ENCODE measurements around the gene PLXNA1. TPM values are rescaled to one million over a fixed set of nuclear protein-coding genes. Genes with fewer than 3 reads are reported as not detected.

PLXNA1 gene
- total RNA-seq, 4 donors from 2014 or later: 20.8 to 56.7 (median 27.7) TPM

DNA sequence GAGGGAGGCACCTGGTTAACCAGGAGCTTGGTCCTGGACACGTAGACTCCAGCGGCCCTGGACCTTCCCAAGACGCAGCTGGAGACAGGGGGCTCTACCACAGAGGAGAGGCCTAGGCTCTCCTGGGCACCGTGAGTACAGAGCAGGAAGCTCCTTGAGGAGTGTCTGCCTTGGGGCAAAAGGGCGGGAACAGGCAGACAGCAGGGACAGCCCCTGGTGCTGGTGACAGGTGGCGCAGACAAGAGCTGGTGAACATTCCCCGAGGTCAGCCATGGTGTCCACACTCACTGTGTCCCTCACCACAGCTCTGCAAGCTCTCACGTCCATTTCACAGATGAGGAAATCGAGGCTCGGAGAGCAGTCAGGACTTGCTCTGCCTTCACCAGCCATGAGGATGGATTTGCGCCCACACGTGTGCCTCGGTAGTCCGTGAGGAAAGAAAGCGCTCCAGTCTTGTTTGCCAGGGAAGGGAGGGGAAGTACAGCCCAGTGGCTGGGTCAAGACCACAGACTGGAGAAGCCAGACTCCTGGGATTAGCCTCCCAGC, 2.6 kb upstream of the PLXNA1 start:
- 75% methylated on average over 15 of the region's 15 CpGs; no CpG with 5 or more reads in 1 of the 2 donors for WGBS, 2 donors (ENCODE audit: low coverage in 1 of 2)
- no peak for DNase-seq
- Histone ChIP-seq H3K27ac (no peak overlapping the region), H3K36me3 (no peaks in the 10 kb centered on the region), H3K4me1 (peaks cover 10 to 17% (median 12%) of the 10 kb centered on the region in 4 donors), H3K27me3 (peaks cover 6% of the 10 kb centered on the region), H3K9me3 (peaks cover 0 to 1% of the 10 kb centered on the region in 2 donors), H3K4me3 (no peak overlapping the region)
- TF ChIP-seq EP300 (IDR thresholded peaks at IDR 0.05; ENCODE audit: low read depth) (no peak), POLR2A (IDR thresholded peaks at IDR 0.05) (no peak), POLR2AphosphoS5 (IDR thresholded peaks at IDR 0.05) (no peak)
- TF ChIP-seq, protein P1, sequence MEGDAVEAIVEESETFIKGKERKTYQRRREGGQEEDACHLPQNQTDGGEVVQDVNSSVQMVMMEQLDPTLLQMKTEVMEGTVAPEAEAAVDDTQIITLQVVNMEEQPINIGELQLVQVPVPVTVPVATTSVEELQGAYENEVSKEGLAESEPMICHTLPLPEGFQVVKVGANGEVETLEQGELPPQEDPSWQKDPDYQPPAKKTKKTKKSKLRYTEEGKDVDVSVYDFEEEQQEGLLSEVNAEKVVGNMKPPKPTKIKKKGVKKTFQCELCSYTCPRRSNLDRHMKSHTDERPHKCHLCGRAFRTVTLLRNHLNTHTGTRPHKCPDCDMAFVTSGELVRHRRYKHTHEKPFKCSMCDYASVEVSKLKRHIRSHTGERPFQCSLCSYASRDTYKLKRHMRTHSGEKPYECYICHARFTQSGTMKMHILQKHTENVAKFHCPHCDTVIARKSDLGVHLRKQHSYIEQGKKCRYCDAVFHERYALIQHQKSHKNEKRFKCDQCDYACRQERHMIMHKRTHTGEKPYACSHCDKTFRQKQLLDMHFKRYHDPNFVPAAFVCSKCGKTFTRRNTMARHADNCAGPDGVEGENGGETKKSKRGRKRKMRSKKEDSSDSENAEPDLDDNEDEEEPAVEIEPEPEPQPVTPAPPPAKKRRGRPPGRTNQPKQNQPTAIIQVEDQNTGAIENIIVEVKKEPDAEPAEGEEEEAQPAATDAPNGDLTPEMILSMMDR (IDR thresholded peaks at IDR 0.05): no peak
- in situ Hi-C loops (cut with MboI; ENCODE audit: low pct_ligation_motif_present in 1 of 4, low pct_unique_long_range_greater_than_20kb in 1 of 4, low sequenced_read_pairs in 3 of 4): loop anchor here in 1 of 4 donors (10.0 kb wide), 1 partner anchor 226 kb away; no protein-coding TSS in a partner anchor
- intact Hi-C loops (cut with DNase I; ENCODE audit: low total_unique reads): loop anchor here (10.0 kb wide), 1 partner anchor 226 kb away; no protein-coding TSS in a partner anchor

DNA sequence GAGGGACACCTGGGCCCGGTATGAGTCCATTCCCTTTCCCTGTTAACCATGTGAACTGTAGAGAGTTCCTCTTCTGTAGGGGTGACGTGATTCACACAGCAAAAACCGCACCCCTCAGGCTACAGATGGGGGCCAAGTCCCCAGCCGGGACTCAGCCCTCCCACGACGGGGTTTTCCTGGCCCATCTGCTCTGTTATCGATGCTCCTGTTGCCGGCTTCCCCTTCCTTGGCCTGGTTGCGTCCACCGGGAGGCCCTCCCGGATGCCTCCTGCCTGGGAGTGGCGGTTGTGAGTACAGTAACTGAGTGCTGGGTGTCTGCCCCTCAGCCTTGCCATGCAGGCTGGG, 817 bp upstream of the PLXNA1 start:
- H3K4me3 ChIP-seq: peak overlapping the region; percentile 1 to 53 (median 40)
- peak; percentile 39 for DNase-seq
- peaks cover 10 to 17% (median 12%) of the 10 kb centered on the region in 4 donors for H3K4me1 ChIP-seq
- intact Hi-C loops (cut with DNase I; ENCODE audit: low total_unique reads): loop anchor here (10.0 kb wide), 1 partner anchor 227 kb away; no protein-coding TSS in a partner anchor
- WGBS, 2 donors (ENCODE audit: low coverage in 1 of 2): 0% methylated on average over 1 to 12 of the region's 12 CpGs
- no peak for TF ChIP-seq POLR2A (IDR thresholded peaks at IDR 0.05)
- TF ChIP-seq, protein P1 (IDR thresholded peaks at IDR 0.05): no peak
- no peak for TF ChIP-seq EP300 (IDR thresholded peaks at IDR 0.05; ENCODE audit: low read depth)
- TF ChIP-seq POLR2AphosphoS5 (IDR thresholded peaks at IDR 0.05): no peak
- H3K27me3 ChIP-seq: peaks cover 6% of the 10 kb centered on the region
- in situ Hi-C loops (cut with MboI; ENCODE audit: low pct_ligation_motif_present in 1 of 4, low pct_unique_long_range_greater_than_20kb in 1 of 4, low sequenced_read_pairs in 3 of 4): loop anchor here in 1 of 4 donors (10.0 kb wide), 1 partner anchor 227 kb away; no protein-coding TSS in a partner anchor
- no peaks in the 10 kb centered on the region for H3K36me3 ChIP-seq
- peak overlapping the region; percentile 84 to 93 (median 88) for H3K27ac ChIP-seq
- H3K9me3 ChIP-seq: no peaks in the 10 kb centered on the region

DNA sequence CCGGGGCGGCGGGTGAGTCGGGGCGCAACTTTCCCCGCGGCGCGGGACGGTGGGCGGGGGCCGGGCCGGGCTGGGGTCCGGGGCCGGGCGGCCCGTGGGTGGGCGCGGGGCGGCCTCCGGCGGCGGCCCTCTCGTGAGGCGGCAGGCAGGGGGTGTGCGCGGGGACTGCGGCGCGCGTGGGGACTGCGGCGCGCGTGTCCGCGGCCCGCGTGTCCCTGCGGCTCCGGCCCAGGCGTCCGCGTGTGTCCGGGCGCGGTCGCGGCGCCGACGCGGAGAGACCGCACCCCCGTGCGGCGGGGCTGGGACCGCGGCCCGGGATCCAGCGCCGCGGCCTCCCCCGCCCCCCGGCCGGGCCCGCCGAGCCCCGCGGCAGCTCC, 349 bp downstream of the PLXNA1 start:
- in situ Hi-C loops (cut with MboI; ENCODE audit: low pct_ligation_motif_present in 1 of 4, low pct_unique_long_range_greater_than_20kb in 1 of 4, low sequenced_read_pairs in 3 of 4): loop anchor here in 1 of 4 donors (10.0 kb wide), 1 partner anchor 228 kb away; no protein-coding TSS in a partner anchor
- Histone ChIP-seq H3K36me3 (no peaks in the 10 kb centered on the region), H3K4me3 (peak overlapping the region; percentile 62 to 94 (median 74)), H3K27ac (peak overlapping the region in 2 of 4 donors; percentile 65), H3K27me3 (peaks cover 6% of the 10 kb centered on the region), H3K4me1 (peaks cover 10 to 17% (median 12%) of the 10 kb centered on the region in 4 donors), H3K9me3 (no peaks in the 10 kb centered on the region)
- DNase-seq: no peak
- TF ChIP-seq, protein P1 (IDR thresholded peaks at IDR 0.05): no peak
- TF ChIP-seq POLR2A (IDR thresholded peaks at IDR 0.05) (no peak), POLR2AphosphoS5 (IDR thresholded peaks at IDR 0.05) (no peak), EP300 (IDR thresholded peaks at IDR 0.05; ENCODE audit: low read depth) (no peak)
- no CpG with 5 or more reads among the region's 70 CpGs for WGBS, 2 donors (ENCODE audit: low coverage in 1 of 2)
- intact Hi-C loops (cut with DNase I; ENCODE audit: low total_unique reads): loop anchor here (10.0 kb wide), 1 partner anchor 228 kb away; no protein-coding TSS in a partner anchor

DNA sequence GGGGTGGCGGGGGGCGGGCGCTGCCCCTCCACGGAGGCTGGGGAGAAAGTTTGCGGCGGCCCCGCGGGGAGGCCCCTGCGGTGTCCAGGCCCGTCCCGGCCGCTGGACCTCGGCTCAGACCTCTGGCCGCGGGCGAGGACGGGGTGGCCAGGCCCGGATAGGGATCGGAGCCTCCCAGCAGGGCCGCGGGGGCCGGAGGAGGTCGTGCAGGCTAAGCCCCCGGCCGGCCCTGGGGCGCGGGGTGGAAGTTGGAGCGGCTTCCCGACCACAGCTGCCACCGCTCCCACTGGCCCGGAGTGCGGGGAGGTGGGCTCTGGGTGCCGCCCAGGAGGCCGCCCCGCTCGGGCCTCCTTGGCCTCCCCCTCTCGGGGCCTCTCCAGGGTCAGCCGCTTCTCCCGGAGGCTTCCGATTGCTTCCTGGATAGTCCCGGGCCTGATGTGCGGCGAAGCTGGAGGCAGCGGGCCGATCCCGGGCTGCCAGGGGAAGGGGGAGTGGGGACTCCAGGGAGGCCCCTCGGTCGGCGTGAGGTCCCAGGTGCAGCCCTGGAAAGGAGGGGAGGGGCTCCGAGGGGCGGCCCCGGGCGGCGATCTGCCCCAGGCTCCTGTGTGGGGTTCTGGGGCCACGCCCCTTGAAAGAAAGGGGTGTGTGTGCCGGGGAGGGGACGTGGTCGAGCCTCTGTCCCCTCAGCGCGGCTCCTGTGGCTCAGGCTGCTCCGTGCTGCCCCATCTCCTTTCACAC, 907 bp downstream of the PLXNA1 start:
- peak overlapping the region in 3 of 4 donors; percentile 14 to 65 (median 65) for H3K27ac ChIP-seq
- WGBS, 2 donors (ENCODE audit: low coverage in 1 of 2): 1% methylated on average over 51 of the region's 61 CpGs; no CpG with 5 or more reads in 1 of the 2 donors

More for the DNA sequence above, 907 bp downstream of the PLXNA1 start:
- no peak for TF ChIP-seq POLR2AphosphoS5 (IDR thresholded peaks at IDR 0.05)
- no peak for TF ChIP-seq EP300 (IDR thresholded peaks at IDR 0.05; ENCODE audit: low read depth)
- TF ChIP-seq, protein P1 (IDR thresholded peaks at IDR 0.05): no peak
- no peak for TF ChIP-seq POLR2A (IDR thresholded peaks at IDR 0.05)
- H3K9me3 ChIP-seq: no peaks in the 10 kb centered on the region
- H3K36me3 ChIP-seq: no peaks in the 10 kb centered on the region
- H3K27me3 ChIP-seq: peaks cover 6% of the 10 kb centered on the region
- intact Hi-C loops (cut with DNase I; ENCODE audit: low total_unique reads): loop anchor here (10.0 kb wide), 1 partner anchor 229 kb away; no protein-coding TSS in a partner anchor
- peak; percentile 27 for DNase-seq
- H3K4me3 ChIP-seq: peak overlapping the region; percentile 62 to 94 (median 74)
- H3K4me1 ChIP-seq: peaks cover 10 to 17% (median 12%) of the 10 kb centered on the region in 4 donors
- in situ Hi-C loops (cut with MboI; ENCODE audit: low pct_ligation_motif_present in 1 of 4, low pct_unique_long_range_greater_than_20kb in 1 of 4, low sequenced_read_pairs in 3 of 4): loop anchor here in 1 of 4 donors (10.0 kb wide), 1 partner anchor 229 kb away; no protein-coding TSS in a partner anchor

Data from transverse colon (tissue), 4 donors.